Islet of Langerhans (tissue), 1 donor: ENCODE data around the gene SNAP91.

Experiments
- FAIRE-seq: peaks from one replicate; lab custom pipeline; 2011; peaks lifted over from hg19 to GRCh38; lab: Jason Lieb, UNC

The SNAP91 gene

GRCh38 chr6:83536647-83537589, 172.0 kb downstream of the SNAP91 start:
- FAIRE-seq, result no peak

GRCh38 chr6:83536034-83536646, 172.8 kb downstream of the SNAP91 start:
- no peak for FAIRE-seq

DNA sequence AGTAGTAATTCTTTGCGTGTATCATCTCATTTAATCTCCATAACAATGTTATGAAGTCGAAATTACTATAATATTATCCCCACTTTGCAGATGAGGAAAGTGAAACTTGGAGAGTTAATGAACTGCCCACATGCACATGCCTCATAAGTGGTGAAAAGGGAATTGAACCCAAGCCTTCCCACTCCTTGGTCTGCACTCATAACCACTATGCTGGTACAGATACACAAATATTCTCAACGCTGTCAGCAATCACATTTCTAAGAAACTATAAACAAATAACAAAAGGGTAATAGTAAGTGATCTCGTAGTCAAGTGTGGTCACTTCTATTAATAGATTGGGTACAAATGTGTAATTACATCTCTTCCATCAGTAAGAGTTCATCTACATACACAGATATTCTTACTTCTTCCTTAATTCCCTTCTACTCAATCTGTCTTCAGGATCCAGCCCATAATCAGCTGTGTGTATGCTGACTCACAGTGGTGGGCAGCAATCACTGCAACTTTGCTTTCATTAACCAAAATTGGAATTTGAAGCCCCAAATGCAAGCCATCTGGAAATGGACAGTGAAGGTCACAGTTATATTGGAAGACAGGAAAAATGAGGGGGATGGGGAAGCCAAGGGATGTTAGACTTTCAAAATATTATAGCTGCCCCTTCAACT, 190.0 kb downstream of the SNAP91 start:
- FAIRE-seq, result no peak

- FAIRE-seq, result no peak
These were observed 191.4 kb downstream of the SNAP91 start for GRCh38 chr6:83517500-83517899.

DNA sequence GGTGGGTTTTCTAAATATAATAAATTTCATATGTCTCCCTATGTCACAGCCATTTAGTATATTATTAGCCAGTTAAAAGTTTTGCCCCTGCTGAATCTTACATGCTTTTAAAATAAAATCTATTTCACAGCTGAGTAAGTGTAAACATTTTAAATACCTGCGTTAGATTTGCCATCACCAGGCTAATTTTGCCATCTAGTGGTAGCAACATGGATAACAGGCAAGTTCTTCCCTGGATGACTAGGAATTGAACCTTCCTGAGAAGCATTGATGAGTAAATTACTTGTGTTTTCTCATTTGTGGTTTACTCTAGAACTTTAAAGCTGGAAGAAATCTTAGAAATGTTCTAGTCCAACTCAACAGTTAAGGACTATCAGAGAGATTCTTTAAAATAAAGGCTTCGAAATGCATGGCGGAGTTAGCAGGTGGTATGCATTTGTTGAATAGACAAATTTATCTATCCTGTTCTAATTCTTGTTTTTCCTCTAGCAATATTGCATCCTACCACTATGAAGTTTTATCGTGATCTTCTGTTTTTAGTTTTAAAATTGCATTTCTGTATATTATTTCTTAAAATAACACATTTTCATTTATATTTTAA, 193.9 kb downstream of the SNAP91 start:
- peak; percentile 100 for FAIRE-seq

- FAIRE-seq, result no peak
These were observed 194.4 kb downstream of the SNAP91 start for GRCh38 chr6:83514466-83514865.

GRCh38 chr6:83511901-83512681, 196.8 kb downstream of the SNAP91 start, which contains the start of gene PRSS35:
Gene PRSS35, plus strand, starts transcription at chr6:83512534. Its CDS starts 10,908 bp downstream, at chr6:83523442.
- no peak for FAIRE-seq

- FAIRE-seq, result no peak
These were observed 197.6 kb downstream of the SNAP91 start for GRCh38 chr6:83511266-83511665.

GRCh38 chr6:83510791-83511190, 198.1 kb downstream of the SNAP91 start:
- FAIRE-seq, result no peak

- no peak for FAIRE-seq
These were observed 199.5 kb downstream of the SNAP91 start for GRCh38 chr6:83509441-83509840.

DNA sequence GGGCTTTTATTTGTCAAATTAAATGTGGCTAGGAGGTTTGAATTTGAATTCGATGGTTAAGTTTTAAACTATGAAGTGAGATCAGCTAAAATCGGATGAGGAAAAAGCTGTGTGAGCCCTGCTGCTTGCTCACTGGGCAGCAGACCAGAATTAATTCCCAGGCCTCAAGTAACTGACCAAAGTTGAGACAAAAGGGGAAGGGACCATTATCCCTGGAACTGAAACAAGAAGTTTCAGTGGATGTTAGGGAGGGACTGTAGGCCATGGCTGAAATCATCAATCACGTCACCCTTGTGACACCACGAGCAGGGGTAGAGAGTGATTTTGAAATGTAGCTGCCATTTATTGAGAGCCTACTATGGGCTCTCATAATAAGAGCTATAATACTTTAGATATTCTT, 203.5 kb downstream of the SNAP91 start:
- FAIRE-seq, result no peak
